HEK293T (cell line): Measurements from ENCODE around the gene BTBD3.

Experiments used
- ARNT ChIP-seq: fragments of 450-650 bp; IDR thresholded peaks from 2 replicates; pipeline ENCODE4 v1.6.1; 2017; ENCODE audit warnings: mild to moderate bottlenecking
- ELF4 ChIP-seq: fragments of 450-650 bp; IDR thresholded peaks from 2 replicates; pipeline ENCODE4 v1.6.1; 2017; ENCODE audit warnings: antibody characterized with exemption
- FOXK2 ChIP-seq: fragments of 450-650 bp; IDR thresholded peaks from 2 replicates; pipeline ENCODE4 v1.6.1; 2016; ENCODE audit warnings: mild to moderate bottlenecking
- HDGF ChIP-seq: fragments of 450-650 bp; IDR thresholded peaks from 2 replicates; pipeline ENCODE4 v1.6.1; 2017; ENCODE audit warnings: antibody characterized with exemption, borderline replicate concordance
- LEF1 ChIP-seq: fragments of 450-650 bp; IDR thresholded peaks from 2 replicates; pipeline ENCODE4 v1.6.1; 2017; ENCODE audit warnings: mild to moderate bottlenecking, borderline replicate concordance

DNA sequence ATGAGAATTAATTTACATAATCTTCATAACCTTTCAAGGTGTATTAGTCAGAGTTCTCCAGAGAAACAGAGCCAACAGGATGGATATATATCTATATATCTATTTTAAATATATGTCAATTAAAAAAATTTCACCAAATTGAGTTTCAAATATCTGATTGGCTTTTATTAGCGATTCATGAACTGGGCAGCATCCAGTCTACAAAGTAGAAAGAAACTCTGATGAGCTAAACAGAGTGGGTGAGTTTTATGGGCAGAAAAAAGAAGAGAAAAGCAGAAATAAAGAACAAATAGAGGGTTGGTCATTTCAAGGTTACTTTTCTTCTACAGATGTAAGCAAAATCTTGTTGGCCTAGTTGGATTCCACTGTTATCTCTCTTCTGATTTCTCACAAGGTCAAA, 29.0 kb upstream of the BTBD3 start:
- TF ChIP-seq HDGF = no peak
- no peak for TF ChIP-seq ELF4
- TF ChIP-seq FOXK2 = no peak
- TF ChIP-seq LEF1 = no peak
- TF ChIP-seq ARNT = no peak
